Measurements from ENCODE around the gene PPCDC. TPM values are rescaled to one million over a fixed set of nuclear protein-coding genes. Genes with fewer than 3 reads are reported as not detected.

PPCDC gene
- total and polyA plus RNA-seq, 2 of the 4 experiments (the other 2 are of a cell fraction), result 13.3 to 16.3 TPM

GRCh38 chr15:74989527-74989926, 33.9 kb upstream of the PPCDC start:
- H2BK15ac ChIP-seq (ENCODE audit: low read depth, low read length), result no peak overlapping the region
- no peaks in the 10 kb centered on the region for H3K9me1 ChIP-seq (ENCODE audit: insufficient read depth, low read length)
- in situ Hi-C loops (cut with MboI; ENCODE audit: low sequenced_read_pairs), result no loop called here
- no TSS peak for BruUV-seq (replicated peaks)
- H3K23ac ChIP-seq (ENCODE audit: low read depth, low read length), result no peak overlapping the region
- H3K9ac ChIP-seq (ENCODE audit: low read depth, low read length), result no peak overlapping the region
- H3K27me3 ChIP-seq (ENCODE audit: control insufficient read depth, insufficient read depth, low read length), result peaks cover 15% of the 10 kb centered on the region
- H3K4me2 ChIP-seq (ENCODE audit: low read depth, low read length), result no peak overlapping the region
- H2BK5ac ChIP-seq (ENCODE audit: low read depth, low read length, poor library complexity, severe bottlenecking), result no peak overlapping the region
- no peak overlapping the region for H3K14ac ChIP-seq (replicated peaks; ENCODE audit: low read depth, low read length)
- no peaks in the 10 kb centered on the region for H4K20me1 ChIP-seq (ENCODE audit: insufficient read depth, low read length)
- H2BK120ac ChIP-seq (ENCODE audit: low read depth, low read length), result no peak overlapping the region
- no peaks in the 10 kb centered on the region for H3K79me1 ChIP-seq (ENCODE audit: low read depth in 1 of 2, low read length in 2 of 2)
- CTCF ChIA-PET, result no interaction called here
- no peak overlapping the region for H2AK5ac ChIP-seq (ENCODE audit: low read depth, low read length)
- no peak overlapping the region for H4K91ac ChIP-seq (ENCODE audit: insufficient read depth, low read depth, low read length)
- no peak overlapping the region for H3K18ac ChIP-seq (ENCODE audit: low read depth, low read length)
- no peak overlapping the region for H4K5ac ChIP-seq (ENCODE audit: low read depth, low read length)
- H3K4ac ChIP-seq (ENCODE audit: low read depth, low read length), result no peak overlapping the region
- H3K4me3 ChIP-seq (ENCODE audit: insufficient read depth, low read depth, low read length), result no peak overlapping the region
- H4K8ac ChIP-seq (ENCODE audit: low read depth in 2 of 2, low read length in 2 of 2), result no peak overlapping the region
- H2BK20ac ChIP-seq (ENCODE audit: low read depth, low read length), result no peak overlapping the region
- DNase-seq (no peak), ATAC-seq (ENCODE audit: low read depth) (no peak)
- H3K4me1 ChIP-seq (ENCODE audit: control insufficient read depth, insufficient read depth, low read length), result no peaks in the 10 kb centered on the region
- no peak overlapping the region for H2AK9ac ChIP-seq (replicated peaks; ENCODE audit: low read depth, low read length, poor library complexity)
- no peaks in the 10 kb centered on the region for H3K9me3 ChIP-seq (ENCODE audit: control insufficient read depth, insufficient read depth, low read length)
- H3K56ac ChIP-seq (ENCODE audit: extremely low read depth, insufficient read depth, low read length), result no peak overlapping the region
- TF ChIP-seq MAFK (IDR thresholded peaks at IDR 0.05; ENCODE audit: low read depth, low read length) (peak; percentile 76), NFE2L2 (IDR thresholded peaks at IDR 0.05; ENCODE audit: low read depth, low read length) (no peak)
- dilution Hi-C loops (cut with HindIII; ENCODE audit: low sequenced_read_pairs, unreplicated experiment), result no loop called here
- H3K36me3 ChIP-seq (ENCODE audit: control insufficient read depth, insufficient read depth, low read length), result no peaks in the 10 kb centered on the region
- no peak overlapping the region for H3K27ac ChIP-seq (ENCODE audit: insufficient read depth, low read length)
- intact Hi-C loops (cut with micrococcal nuclease), result no loop called here
- POLR2A ChIA-PET (ENCODE audit: unreplicated experiment), result no interaction called here
- no peak overlapping the region for H2AFZ ChIP-seq (replicated peaks; ENCODE audit: low read length, poor library complexity)
